Effector CD4-positive, alpha-beta T cell (primary cell): ENCODE data around the gene TASP1.
"Not testable (repeated sequence)": the region's sequence is repeated elsewhere in the genome, so short reads cannot be mapped to it uniquely, and the experiment has no call there.

Experiments
- DNase-seq: peaks from one replicate; pipeline ENCODE4 v3.0.0-alpha.2; 2020

TASP1 gene

DNA sequence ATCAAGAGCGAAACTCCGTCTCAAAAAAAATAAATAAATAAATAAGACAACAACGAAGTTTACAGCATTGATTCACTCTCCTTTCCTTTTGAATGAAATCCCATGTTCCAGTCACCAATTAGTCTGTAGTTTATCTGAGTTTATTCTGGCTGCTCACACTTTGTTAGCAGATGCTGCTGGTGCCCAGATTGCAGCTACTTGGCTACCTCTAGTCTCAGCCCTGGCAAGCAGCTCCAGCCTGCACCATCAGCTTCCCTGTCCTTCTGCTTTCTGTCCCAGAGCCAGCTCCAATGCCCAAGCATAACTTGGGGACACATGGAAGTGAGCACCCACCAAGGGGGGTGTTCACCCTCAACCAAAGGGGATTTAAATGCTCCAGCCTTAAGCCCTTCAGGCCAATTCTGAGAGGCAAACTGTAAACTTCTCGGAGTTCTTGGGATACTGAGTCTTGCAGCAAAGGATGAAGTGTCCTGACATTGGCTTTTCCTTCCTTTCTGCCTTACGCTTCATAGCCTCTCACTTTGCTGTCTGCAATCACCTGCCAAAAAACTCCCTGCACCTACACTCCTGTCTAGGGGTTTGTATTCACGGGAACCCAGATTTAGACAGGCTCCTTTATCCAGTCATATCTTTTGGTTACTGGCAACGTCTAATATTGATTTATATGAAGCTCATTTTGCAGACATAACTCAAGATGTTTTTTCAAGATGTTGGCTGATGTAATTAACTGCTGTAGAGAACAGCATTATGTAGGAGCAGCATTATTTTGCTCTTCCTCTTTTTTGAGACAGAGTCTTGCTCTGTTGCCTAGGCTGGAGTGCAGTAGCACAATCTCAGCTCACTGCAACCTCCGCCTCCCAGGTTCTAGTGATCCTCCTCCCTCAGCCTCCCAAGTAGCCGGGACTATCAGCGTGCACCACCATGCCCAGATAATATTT is 9.8 kb upstream of the TASP1 start:
- no peak for DNase-seq

DNA sequence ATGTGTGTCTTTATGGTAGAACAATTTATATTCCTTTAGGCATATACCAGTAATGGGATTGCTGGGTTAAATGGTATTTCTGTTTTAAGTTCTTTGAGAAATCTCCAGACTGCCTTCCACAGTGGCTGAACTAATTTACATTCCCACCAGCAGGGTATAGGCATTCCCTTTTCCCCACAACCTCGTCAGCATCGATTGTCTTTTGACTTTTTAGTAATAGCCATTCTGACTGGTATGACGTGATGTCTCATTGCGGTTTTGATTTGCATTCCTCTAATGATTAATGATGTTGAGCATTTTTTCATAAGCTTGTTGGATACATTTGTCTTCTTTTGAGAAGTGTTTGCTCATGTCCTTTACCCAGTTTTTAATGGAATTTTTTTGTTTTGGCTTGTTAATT is 5.3 kb upstream of the TASP1 start:
- DNase-seq, result no peak

DNA sequence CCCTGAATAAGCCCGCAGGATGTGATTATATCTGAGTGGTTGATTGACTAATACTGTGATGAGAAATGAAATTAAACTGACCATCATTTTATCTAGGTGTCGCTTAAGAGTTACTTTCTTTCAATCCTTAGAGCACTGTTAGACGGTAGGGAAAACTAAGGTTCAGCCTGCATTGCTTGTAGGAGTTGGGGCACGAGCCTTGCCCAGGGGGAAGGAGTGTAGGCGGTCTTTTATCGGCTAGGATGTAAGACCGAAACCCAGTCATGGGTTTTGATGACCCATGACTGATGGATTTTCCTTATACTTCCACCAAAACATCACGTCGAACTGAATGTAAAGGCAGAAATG is 392 bp upstream of the TASP1 start:
- no peak for DNase-seq

DNA sequence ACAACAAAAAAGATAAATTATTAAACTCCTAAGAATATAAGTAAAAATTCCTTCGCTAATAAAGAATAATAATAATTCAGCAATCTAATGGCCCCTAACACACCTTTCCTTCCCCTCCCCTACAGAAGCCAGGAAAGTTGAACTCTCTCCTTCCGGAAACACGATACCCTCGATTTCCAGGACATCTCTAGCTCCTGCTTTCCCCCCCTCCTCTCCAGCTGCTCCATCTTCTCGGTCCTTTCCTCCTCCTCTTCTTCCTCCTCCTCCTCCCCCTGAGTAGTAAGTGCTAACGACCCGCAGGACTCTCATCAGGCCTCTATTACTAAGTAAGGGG is 603 bp downstream of the TASP1 start:
- DNase-seq, result no peak

DNA sequence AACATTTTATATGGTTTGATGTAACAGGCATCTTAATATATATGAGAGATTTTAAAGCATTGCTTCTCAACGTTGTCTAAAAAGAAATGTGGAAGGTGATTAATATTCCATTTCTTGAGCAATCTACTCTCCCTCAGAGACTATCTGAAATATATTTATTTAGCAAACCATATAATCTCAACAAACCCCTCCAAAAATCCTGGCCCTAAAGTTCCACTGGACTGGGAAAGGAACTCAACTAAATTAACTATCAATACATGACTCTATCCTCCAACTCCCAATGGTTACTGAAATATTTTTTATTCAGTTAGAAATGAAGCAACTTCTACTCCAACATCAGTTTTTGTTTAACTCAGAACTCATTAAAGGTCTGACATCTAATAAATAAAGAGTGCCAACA is 6.3 kb downstream of the TASP1 start:
- no peak for DNase-seq

DNA sequence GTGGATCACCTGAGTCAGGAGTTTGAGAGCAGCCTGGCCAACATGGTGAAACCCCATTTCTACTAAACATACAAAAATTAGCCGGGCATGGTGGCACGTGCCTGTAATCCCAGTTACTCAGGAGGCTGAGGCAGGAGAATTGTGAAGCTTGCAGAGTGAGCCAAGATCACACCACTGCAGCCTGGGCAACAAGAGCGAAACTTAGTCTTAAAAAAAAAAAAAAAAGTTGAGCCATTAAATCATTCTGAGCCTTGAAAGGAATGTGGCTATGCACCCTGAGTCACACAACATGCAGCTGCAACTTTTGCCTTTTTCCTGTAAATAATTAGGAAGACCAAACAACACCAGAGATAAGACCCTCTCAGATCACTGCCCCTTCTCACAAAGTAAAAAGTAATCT is 11.2 kb downstream of the TASP1 start:
- not testable (repeated sequence) for DNase-seq

DNA sequence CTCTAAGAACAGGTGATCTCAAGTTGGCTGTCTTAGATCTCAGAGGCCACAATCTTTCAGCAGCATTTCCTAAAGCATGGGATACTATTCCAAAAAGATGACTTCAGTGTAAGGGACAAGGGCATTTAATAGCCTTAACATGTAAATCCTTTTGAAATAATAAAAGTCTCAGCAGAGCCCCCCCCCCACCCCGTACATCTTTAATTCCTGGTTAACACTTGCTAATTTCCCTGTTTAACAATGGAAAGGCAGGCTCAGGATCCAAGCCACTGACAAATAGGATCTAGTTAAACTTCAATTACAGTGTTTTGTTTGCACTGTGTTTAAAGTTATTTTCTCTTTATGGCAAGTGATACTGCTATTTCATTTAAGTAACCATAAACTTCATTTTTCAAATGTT is 12.0 kb downstream of the TASP1 start:
- no peak for DNase-seq

DNA sequence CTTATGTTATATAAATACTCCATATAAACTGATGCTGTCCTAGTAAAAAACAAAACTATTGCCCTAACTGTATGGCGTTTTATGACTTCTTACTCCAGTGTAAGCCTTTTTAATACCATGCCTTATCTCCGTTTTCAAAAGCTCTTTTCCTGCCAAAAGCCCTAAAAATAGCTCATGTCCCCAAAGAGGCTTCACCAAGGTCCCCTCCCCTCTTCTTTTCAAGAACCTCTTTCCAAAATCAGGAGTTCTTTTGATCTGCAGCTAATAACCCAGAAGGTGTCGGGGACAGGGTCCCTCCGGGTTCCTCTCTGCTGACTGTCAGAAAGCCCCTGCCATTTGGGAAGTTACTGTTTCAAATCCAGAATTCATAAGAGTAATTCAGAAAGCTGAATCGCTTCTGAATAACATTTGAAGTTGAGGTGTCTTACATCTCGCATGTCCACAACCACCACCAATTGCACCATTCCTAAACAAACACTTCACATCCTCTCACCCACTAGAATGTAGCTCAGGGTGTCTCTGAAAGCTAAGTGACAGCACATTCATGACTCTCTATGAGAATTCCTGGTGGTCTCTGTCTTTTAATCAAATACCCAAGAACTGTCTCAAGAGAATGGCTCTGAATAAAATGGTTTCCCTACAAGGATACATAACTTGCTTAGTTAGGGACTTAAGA is 13.3 kb downstream of the TASP1 start:
- no peak for DNase-seq

DNA sequence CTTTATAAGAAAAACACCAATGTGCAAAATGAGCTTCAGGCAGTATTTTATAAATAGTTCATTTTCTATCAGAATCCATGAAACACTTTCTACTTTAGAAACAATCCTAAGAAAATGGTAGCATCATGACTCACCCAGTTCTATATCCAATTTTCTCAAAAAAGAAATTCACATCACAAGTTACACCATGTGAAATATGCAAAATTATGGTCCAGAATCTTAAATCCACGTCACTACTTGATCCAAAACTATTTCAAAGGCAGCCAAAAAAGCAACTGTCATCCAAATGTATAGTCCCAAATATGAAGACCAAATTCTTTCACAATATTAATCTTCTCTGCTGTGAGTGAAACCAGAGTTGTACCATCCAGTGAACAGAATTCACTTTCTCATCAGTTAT is 19.3 kb downstream of the TASP1 start:
- not testable (repeated sequence) for DNase-seq

DNA sequence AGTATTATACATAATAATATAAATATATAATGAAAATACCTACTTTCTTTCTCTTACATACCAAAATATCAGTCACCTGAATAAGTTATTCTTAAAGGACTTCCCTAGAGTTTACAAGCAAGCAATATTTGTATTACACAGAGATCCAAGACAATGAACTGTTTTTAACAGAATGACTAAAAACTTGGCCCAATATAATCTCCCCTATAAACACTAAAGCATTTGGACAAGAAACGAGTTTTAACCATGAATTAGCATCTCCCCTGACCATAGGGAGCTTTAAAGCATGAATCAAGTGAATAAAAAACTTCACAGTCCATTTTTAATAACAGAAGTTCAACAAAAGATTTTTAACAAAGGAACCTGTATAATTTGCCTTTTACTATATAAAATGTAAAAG is 20.3 kb downstream of the TASP1 start:
- DNase-seq, result not testable (repeated sequence)

DNA sequence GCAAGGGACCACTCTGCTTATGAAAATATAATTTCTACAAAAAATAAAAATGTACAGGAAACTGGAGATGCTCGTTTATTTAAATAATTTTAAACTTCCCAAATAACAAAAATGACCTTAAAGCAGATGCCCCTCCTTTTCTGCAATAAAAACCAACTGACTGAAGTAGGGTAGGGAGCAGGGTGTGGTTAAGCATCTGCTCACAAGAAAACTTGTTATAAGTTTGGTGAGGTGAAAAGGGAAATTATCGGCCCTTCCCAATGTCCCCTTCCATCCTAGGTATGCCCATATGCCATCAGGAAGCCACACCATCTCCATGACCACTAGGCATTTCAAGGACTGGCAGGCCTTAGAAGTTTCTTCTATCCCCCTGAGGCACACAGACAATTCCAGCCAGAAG is 21.1 kb downstream of the TASP1 start:
- DNase-seq, result not testable (repeated sequence)

DNA sequence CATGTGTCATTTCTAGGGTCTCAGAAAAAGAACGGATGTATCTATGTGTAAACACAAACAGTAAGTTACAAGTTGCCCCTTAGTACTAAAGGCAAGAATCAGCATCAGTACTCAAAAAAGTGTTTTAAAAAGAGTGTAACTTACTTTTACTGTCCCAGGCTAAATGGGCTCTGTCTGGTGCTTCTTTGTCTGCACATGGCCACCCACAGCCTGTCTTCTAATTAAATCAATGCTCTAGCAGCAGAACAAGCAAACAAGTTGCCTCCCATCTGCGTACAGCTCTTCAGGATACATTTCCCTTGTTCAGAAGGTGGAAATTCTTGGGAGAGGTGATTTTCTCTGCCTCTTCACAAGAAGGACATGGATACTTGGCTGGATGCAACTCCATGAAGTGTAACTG is 22.0 kb downstream of the TASP1 start:
- DNase-seq, result not testable (repeated sequence)

DNA sequence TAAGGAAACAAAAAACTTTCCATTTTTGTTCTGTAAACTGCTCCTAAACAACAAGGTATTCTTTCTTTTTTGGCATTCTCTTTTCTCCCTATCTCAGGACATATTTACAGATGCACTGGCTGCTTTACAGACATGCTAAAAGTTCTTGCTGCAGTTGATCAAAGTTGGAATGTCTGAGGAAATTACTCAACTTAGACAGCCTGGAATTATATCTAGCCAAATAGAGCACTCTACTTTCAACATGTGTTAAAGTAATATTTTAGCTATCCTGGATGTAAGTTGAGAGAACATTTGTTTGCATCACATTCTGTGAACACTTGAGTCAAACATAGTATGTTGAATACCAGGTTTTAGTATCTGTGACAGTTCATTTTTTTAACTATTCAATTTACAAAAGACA is 24.8 kb downstream of the TASP1 start:
- no peak for DNase-seq

DNA sequence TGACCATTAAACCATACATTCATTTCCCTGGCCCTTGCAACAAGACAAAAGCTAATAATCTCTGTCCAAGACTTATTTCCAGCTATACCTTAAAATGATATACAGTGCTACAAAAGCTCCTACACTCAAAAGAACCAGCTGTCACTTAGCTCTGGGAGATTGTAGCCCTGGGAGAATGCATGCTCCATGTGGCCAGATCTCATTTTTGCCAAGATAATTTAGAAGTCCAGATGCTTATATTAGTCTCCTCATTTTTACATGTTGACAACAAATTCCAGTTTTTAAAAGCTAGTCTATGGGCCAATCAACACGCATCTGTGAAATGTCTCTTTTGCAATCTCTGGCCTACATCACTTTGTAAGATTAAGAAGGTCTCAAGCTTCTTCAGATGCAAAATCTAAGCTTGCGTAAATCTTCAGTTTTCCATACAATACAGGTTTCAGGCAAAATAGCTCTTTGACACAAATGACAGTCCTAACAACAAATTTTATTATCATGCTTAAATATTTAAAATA is 27.1 kb downstream of the TASP1 start:
- DNase-seq, result no peak

DNA sequence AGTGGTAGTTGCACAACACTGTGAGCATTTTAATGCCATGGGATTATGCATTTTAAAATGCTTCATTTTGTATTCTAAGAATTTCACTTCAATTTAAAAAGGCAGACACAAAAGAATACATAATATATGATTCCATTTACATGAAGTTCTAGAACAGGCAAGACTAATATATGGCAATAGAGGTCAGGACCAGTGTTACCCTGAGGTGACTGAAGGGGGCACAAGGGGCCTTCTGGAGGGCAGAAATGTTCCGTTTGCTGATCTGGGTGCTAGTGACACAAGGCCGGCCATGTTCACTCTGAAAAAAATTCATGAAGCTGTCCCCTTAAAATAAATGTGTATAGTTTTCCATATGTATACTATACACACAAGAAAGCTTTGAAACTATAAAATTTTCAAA is 28.5 kb downstream of the TASP1 start:
- no peak for DNase-seq

DNA sequence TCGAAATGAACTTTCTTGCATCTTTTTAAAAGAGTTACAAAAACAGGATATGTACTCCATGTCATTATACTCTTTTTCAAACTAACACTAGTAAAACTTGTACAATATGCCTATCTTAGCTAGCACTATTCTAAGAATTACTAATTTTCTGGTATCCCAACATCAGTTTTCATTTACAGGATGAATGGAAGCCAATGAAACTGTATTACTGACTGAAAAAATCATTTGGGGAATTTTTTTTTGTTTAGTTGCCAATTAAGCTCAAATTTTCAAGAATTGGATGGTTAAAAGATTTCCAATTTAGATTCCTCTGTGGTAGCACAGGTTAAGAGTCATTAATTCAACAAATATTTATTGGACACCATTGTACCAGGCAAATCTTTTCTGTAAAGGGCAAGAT is 30.7 kb downstream of the TASP1 start:
- no peak for DNase-seq

DNA sequence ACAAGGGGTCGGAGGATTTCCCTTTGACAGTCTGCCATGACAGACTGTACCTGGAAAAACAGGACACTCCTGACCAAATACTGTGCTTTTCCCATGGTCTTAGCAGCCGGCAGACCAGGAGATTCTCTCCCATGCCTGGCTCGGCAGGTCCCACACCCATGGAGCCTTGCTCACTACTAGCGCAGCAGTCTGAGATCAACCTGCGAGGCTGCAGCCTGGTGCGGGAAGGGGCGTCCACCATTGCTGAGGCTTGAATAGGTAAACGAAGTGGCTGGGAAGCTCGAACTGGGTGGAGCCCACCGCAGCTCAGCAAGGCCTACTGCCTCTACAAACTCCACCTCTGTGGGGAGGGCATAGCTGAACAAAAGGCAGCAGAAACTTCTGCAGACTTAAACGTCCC is 45.3 kb downstream of the TASP1 start:
- DNase-seq, result not testable (repeated sequence)

DNA sequence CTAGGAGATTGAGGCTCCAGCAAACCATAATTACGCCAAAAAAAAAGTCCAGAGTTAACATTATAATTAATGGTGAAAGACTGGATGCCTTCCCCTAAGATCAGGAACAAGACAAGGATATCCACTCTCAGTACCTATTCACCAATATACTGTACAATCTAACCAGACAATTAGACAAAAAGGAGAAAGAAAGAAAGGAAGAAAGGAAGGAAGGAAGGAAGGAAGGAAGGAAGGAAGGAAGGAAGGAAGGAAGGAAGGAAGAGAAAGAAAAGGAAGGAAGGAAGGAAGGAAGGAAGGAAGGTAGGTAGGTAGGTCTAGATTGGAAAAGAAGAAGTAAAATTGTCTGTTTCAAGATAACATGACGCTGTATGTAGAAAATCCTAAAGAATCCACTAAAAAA is 50.7 kb downstream of the TASP1 start:
- no peak for DNase-seq

DNA sequence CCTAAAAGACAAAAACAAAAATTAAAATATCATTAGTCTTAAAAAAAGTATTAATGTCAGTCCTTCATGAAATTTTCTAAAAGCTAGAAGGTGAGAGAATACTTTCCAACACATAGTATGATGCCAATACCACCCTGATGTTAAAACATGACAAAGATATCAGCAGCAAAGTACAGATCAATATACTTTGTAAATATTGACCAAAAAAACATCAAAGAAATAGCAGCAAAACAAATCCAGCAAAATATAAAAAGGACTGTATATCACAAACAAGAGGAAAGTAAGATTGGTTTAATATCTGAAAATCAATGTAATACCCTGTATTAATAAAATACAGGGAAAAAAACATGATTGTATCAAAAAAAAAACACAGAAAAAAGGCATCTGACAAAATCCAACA is 51.4 kb downstream of the TASP1 start:
- no peak for DNase-seq

DNA sequence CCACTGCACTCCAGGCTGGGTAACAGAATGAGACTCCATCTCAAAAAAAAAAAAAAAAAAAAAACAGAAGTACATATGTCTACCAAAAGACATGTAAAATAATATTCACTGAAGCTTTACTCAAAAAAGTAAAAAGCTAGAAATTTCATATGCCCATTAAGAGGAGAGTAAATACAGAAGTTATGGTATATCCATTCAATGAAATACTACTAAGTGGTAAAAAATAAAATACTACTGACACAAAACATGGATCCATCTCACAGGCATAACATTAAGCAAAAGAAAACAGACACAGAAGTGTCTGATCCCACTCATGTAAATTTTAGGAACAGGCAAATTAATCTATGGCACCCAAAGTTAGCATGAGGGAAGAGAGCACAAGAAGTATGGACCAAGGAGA is 52.6 kb downstream of the TASP1 start:
- DNase-seq, result no peak

DNA sequence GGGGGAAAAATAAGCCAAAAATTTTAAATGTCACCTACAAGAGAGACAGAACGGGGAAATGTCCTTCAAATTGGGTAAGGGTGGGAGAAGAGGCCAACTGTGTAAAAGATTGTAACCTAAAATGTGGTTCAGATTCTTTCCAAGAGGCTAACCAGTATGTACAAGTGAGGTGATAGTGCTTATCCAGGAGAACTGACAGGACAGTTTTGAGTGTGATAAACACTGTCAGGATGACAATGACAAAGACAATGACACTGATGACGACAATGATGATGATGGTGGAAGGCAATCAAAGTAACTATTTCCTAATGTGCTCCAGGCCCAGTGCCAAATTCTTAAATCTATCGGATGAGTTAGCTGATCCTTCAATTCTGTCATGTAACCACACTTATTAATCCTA is 57.3 kb downstream of the TASP1 start:
- no peak for DNase-seq

DNA sequence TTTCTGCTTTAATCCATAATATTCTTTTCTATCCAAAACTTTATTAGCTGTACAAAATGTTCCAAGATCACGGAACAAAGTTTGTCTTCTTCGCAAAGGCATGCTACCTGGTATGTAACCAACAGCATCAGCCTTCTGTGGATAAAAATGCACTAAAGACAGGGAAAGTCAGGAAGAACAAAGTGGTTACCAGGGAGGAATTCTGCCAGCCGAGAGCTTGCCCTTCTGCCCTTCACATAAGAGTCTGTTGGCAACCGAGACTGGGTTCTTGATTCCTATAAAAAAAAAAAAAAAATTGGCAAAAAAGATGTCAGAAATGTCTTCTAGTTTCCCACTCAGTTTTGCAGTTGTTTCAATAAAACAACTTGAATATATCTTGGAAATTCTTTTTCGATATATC is 58.0 kb downstream of the TASP1 start:
- DNase-seq, result no peak

DNA sequence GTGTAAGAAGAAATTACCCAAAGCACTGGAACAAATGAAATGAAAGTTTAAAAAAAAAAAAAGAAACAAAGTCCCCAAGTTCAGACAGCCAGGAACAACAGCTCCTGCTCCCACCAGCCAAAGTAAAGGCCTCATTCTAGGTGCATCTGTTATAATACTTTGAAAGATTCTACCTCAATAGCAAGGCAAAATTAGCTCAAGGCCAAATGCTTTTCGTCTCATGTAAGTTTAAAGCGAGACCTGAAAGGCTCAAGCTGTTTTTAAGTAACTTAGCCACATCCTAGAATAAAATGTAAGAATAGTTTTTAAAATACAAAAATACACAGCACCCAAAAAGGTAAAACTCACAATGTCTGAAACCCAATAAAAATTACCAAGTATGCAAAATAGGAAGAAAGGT is 64.7 kb downstream of the TASP1 start:
- no peak for DNase-seq

DNA sequence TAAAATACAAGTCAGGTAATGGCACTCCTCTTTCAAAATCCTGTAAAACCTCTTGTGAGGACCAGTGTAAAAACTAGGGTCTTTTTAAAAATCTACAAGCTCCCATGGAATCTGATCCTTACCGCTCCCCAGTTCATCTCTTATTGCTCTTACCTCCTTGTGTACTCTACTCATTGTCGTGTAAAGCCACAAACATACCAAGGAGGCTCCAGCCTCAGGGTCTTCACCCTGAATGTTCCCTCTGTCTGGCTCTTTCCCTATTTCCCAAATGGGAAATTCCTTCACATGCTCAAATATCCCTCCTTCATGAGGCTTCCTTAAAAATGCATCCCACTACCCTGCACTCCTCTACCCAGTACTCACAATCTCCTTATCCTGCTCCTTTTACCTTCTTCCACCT is 67.1 kb downstream of the TASP1 start:
- DNase-seq, result no peak

DNA sequence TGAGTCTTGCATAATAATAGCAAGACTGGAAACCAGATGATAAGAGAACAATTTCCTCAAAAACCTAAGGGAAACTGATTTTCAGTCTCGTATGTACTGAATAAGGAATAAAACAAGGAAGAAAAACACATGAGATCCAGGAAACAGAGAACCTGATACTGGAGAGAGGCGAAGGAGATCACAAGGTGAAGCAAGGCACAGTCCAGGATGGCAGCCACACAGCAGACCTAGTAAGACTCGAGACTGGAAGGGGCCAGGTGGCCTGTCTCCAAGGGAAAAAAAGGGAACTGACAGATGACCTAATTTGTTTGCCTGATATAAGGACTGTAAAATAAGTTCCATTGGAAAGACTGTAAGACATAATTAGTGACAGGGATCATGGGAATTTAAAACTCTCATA is 71.1 kb downstream of the TASP1 start:
- DNase-seq, result no peak
